HCT116 (cell line): ENCODE data around the gene GPR155.

Source experiments
- CTCF ChIP-seq, 3 experiments: fragments of 200-600 bp in 1 of 3; sonication (generic) in 1 of 3; IDR thresholded peaks in 2 of 3; conservative IDR thresholded peaks in 1 of 3; 2 replicates each; pipeline ENCODE4 v1.5.1; 2012 to 2017; ENCODE audit warnings: low read depth in 2 of 3, low read length in 2 of 3, antibody characterized with exemption in 1 of 3, borderline replicate concordance in 1 of 3, control low read depth in 1 of 3, mild to moderate bottlenecking in 1 of 3, mixed read lengths in 1 of 3, mixed run types in 1 of 3, moderate library complexity in 1 of 3; ENCODE audit not compliant: insufficient read depth in 1 of 3
- POLR2A ChIP-seq: IDR thresholded peaks from 2 replicates; pipeline ENCODE4 v1.7.0; 2011; ENCODE audit warnings: borderline replicate concordance; ENCODE audit not compliant: insufficient read depth, insufficient read length; ENCODE audit errors: extremely low read depth
- POLR2AphosphoS5 ChIP-seq: IDR thresholded peaks from 2 replicates; pipeline ENCODE4 v1.6.1; 2011; ENCODE audit warnings: mild to moderate bottlenecking, low read depth, low read length, moderate library complexity
- SIN3A ChIP-seq: IDR thresholded peaks from 2 replicates; pipeline ENCODE4 v1.6.1; 2012; ENCODE audit warnings: low read depth
- SP1 ChIP-seq: IDR thresholded peaks from 2 replicates; pipeline ENCODE4 v1.6.1; 2012; ENCODE audit warnings: low read depth
- ZFX ChIP-seq: fragments of 450-650 bp; IDR thresholded peaks from 2 replicates; pipeline ENCODE4 v1.6.1; 2017

GRCh38 chr2:174403628-174404027, 83.2 kb downstream of the GPR155 start:
- no peak for TF ChIP-seq POLR2A
- no peak for TF ChIP-seq POLR2AphosphoS5
- no peak for TF ChIP-seq SP1
- TF ChIP-seq SIN3A: no peak
- TF ChIP-seq CTCF (IDR thresholded peaks at IDR 0.05 in 2 of 3, conservative IDR thresholded peaks at IDR 0.05 in 1 of 3; ENCODE audit: borderline replicate concordance in 1 of 3, insufficient read depth in 1 of 3, low read depth in 2 of 3, low read length in 2 of 3): no peak
- no peak for TF ChIP-seq ZFX
